Measurements from ENCODE around the gene CSNK1D.

The CSNK1D gene

DNA sequence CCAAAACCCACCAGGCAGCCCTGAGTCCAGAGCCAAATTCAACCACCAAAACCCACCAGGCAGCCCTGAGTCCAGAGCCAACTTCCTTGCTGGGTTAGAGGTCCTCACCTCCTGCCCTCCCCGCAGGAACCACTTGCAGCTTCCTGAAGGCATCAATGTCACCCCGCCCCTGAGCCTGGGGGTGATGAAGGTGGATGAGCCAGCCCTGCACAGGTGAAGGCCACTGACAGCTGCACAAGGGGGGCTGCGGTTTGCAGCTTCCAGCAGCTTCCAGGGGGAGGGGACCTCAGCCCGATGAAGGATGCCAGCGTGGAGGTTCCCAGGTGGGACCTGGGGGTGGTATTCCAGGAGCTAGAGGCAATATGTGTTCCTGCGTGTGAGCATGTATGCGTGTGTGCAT is 7.6 kb upstream of the CSNK1D start:
- Histone ChIP-seq H3K36me3 (ENCODE audit: control insufficient read depth, insufficient read depth, low read length) (no peaks in the 10 kb centered on the region), H3K4me1 (ENCODE audit: control insufficient read depth, insufficient read depth, low read length, poor library complexity, severe bottlenecking) (peaks cover 7% of the 10 kb centered on the region), H3K27ac (ENCODE audit: low read depth, low read length, severe bottlenecking) (no peak overlapping the region), H3K4me3 (ENCODE audit: extremely low read depth, insufficient read depth, low read length, poor library complexity, severe bottlenecking) (no peak overlapping the region), H3K9me3 (ENCODE audit: control insufficient read depth, low read length) (no peaks in the 10 kb centered on the region)
- WGBS, 2 experiments (ENCODE audit: insufficient coverage in 2 of 2), result 91 to 95% methylated on average over 5 to 6 of the region's 7 CpGs

DNA sequence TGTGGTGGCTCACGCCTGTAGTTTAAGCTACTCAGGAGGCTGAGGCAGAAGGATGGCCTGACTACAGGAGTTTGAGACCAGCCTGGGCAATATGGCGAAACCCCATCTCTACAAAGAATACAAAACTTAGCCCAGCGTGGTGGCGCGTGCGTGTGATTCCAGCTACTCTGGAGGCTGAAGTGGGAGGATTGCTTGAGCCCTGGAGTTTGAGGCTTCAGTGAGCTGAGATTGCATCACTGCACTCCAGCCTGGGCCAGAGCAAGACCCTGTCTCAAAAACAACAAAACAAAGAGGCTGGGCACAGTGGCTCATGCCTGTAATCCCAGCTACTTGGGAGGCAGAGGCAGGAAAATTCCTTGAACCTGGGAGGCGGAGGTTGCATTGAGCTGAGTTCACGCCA is 7.0 kb upstream of the CSNK1D start:
- WGBS, 2 experiments (ENCODE audit: insufficient coverage in 2 of 2), result 90 to 100% methylated on average over 2 to 6 of the region's 8 CpGs
- Histone ChIP-seq H3K9me3 (ENCODE audit: control insufficient read depth, low read length) (no peaks in the 10 kb centered on the region), H3K36me3 (ENCODE audit: control insufficient read depth, insufficient read depth, low read length) (no peaks in the 10 kb centered on the region), H3K4me1 (ENCODE audit: control insufficient read depth, insufficient read depth, low read length, poor library complexity, severe bottlenecking) (peaks cover 7% of the 10 kb centered on the region), H3K4me3 (ENCODE audit: extremely low read depth, insufficient read depth, low read length, poor library complexity, severe bottlenecking) (no peak overlapping the region), H3K27ac (ENCODE audit: low read depth, low read length, severe bottlenecking) (no peak overlapping the region)

DNA sequence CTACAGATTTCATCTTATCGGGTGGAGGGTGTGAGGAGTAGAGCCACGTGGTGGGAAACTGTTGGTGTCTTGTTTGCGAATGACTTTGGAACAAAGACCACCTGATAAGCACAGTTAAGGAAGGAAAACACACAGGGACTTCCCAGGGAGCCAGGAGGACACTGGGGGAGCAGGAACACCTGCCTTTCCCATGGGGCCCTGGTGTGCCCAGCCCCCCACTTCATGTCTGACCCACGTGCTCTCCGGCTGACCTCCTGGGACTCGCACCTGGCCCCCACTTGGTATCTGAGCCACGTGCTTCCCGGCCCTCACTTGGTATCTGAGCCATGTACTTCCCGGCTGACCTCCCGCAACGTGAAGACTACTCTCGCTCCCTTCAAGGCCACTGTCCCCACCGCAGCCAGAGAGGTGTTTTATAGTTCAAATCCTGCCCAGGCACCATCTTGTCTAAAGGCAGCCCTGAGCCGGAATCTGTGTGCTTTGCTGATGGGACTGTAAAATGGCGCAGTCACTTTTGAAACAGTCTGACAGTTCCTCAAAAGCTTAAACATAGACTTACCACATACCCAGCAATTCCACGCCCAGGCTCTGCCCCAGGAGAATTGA is 5.4 kb upstream of the CSNK1D start:
- Histone ChIP-seq H3K4me1 (ENCODE audit: control insufficient read depth, insufficient read depth, low read length, poor library complexity, severe bottlenecking) (peaks cover 8% of the 10 kb centered on the region), H3K9me3 (ENCODE audit: control insufficient read depth, low read length) (no peaks in the 10 kb centered on the region), H3K27ac (ENCODE audit: low read depth, low read length, severe bottlenecking) (no peak overlapping the region), H3K4me3 (ENCODE audit: extremely low read depth, insufficient read depth, low read length, poor library complexity, severe bottlenecking) (no peak overlapping the region), H3K36me3 (ENCODE audit: control insufficient read depth, insufficient read depth, low read length) (no peaks in the 10 kb centered on the region)
- 82 to 86% methylated on average over 14 to 16 of the region's 16 CpGs for WGBS, 2 experiments (ENCODE audit: insufficient coverage in 2 of 2)

GRCh38 chr17:82278308-82278707 is 4.8 kb upstream of the CSNK1D start:
- Histone ChIP-seq H3K4me3 (ENCODE audit: extremely low read depth, insufficient read depth, low read length, poor library complexity, severe bottlenecking) (no peak overlapping the region), H3K9me3 (ENCODE audit: control insufficient read depth, low read length) (no peaks in the 10 kb centered on the region), H3K36me3 (ENCODE audit: control insufficient read depth, insufficient read depth, low read length) (no peaks in the 10 kb centered on the region), H3K4me1 (ENCODE audit: control insufficient read depth, insufficient read depth, low read length, poor library complexity, severe bottlenecking) (peaks cover 11% of the 10 kb centered on the region), H3K27ac (ENCODE audit: low read depth, low read length, severe bottlenecking) (no peak overlapping the region)
- WGBS, 2 experiments (ENCODE audit: insufficient coverage in 2 of 2), result 86 to 92% methylated on average over 9 of the region's 9 CpGs

GRCh38 chr17:82277851-82278250 is 4.4 kb upstream of the CSNK1D start:
- WGBS, 2 experiments (ENCODE audit: insufficient coverage in 2 of 2), result 87 to 90% methylated on average over 12 of the region's 12 CpGs
- H3K4me1 ChIP-seq (ENCODE audit: control insufficient read depth, insufficient read depth, low read length, poor library complexity, severe bottlenecking), result peaks cover 11% of the 10 kb centered on the region
- no peaks in the 10 kb centered on the region for H3K36me3 ChIP-seq (ENCODE audit: control insufficient read depth, insufficient read depth, low read length)
- no peaks in the 10 kb centered on the region for H3K9me3 ChIP-seq (ENCODE audit: control insufficient read depth, low read length)
- H3K27ac ChIP-seq (ENCODE audit: low read depth, low read length, severe bottlenecking), result no peak overlapping the region
- H3K4me3 ChIP-seq (ENCODE audit: extremely low read depth, insufficient read depth, low read length, poor library complexity, severe bottlenecking), result no peak overlapping the region

DNA sequence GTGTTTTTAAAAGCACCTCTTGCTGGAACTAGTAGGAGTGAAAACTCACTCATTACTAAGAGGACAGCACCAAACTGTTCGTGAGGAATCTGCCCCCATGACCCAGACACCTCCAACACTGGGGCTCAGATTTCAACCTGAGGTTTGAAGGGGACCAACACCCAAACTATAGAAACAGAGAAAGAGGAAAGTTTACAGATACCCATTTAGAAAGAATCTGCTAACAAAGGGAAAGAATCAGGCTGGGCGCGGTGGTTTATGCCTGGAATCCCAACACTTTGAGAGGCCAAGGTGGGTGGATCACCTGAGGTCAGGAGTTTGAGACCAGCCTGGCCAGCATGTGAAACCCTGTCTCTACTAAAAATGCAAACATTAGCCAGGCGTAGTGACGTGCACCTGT is 3.4 kb upstream of the CSNK1D start:
- Histone ChIP-seq H3K9me3 (ENCODE audit: control insufficient read depth, low read length) (no peaks in the 10 kb centered on the region), H3K4me3 (ENCODE audit: extremely low read depth, insufficient read depth, low read length, poor library complexity, severe bottlenecking) (no peak overlapping the region), H3K36me3 (ENCODE audit: control insufficient read depth, insufficient read depth, low read length) (peaks cover 5% of the 10 kb centered on the region), H3K27ac (ENCODE audit: low read depth, low read length, severe bottlenecking) (no peak overlapping the region), H3K4me1 (ENCODE audit: control insufficient read depth, insufficient read depth, low read length, poor library complexity, severe bottlenecking) (peaks cover 6% of the 10 kb centered on the region)
- WGBS, 2 experiments (ENCODE audit: insufficient coverage in 2 of 2), result 86 to 98% methylated on average over 4 of the region's 5 CpGs

GRCh38 chr17:82275326-82275725 is 1.8 kb upstream of the CSNK1D start:
- Histone ChIP-seq H3K4me3 (ENCODE audit: extremely low read depth, insufficient read depth, low read length, poor library complexity, severe bottlenecking) (no peak overlapping the region), H3K36me3 (ENCODE audit: control insufficient read depth, insufficient read depth, low read length) (peaks cover 21% of the 10 kb centered on the region), H3K27ac (ENCODE audit: low read depth, low read length, severe bottlenecking) (no peak overlapping the region), H3K4me1 (ENCODE audit: control insufficient read depth, insufficient read depth, low read length, poor library complexity, severe bottlenecking) (peaks cover 11% of the 10 kb centered on the region), H3K9me3 (ENCODE audit: control insufficient read depth, low read length) (no peaks in the 10 kb centered on the region)
- 97% methylated on average over 13 of the region's 14 CpGs for WGBS, 2 experiments (ENCODE audit: insufficient coverage in 2 of 2)

- Histone ChIP-seq H3K4me1 (ENCODE audit: control insufficient read depth, insufficient read depth, low read length, poor library complexity, severe bottlenecking) (peaks cover 14% of the 10 kb centered on the region), H3K27ac (ENCODE audit: low read depth, low read length, severe bottlenecking) (no peak overlapping the region), H3K4me3 (ENCODE audit: extremely low read depth, insufficient read depth, low read length, poor library complexity, severe bottlenecking) (peak overlapping the region; percentile 90), H3K36me3 (ENCODE audit: control insufficient read depth, insufficient read depth, low read length) (peaks cover 30% of the 10 kb centered on the region), H3K9me3 (ENCODE audit: control insufficient read depth, low read length) (no peaks in the 10 kb centered on the region)
- 88% methylated on average over 24 to 25 of the region's 27 CpGs for WGBS, 2 experiments (ENCODE audit: insufficient coverage in 2 of 2)
Measured at GRCh38 chr17:82274134-82275020, 877 bp upstream of the CSNK1D start.

DNA sequence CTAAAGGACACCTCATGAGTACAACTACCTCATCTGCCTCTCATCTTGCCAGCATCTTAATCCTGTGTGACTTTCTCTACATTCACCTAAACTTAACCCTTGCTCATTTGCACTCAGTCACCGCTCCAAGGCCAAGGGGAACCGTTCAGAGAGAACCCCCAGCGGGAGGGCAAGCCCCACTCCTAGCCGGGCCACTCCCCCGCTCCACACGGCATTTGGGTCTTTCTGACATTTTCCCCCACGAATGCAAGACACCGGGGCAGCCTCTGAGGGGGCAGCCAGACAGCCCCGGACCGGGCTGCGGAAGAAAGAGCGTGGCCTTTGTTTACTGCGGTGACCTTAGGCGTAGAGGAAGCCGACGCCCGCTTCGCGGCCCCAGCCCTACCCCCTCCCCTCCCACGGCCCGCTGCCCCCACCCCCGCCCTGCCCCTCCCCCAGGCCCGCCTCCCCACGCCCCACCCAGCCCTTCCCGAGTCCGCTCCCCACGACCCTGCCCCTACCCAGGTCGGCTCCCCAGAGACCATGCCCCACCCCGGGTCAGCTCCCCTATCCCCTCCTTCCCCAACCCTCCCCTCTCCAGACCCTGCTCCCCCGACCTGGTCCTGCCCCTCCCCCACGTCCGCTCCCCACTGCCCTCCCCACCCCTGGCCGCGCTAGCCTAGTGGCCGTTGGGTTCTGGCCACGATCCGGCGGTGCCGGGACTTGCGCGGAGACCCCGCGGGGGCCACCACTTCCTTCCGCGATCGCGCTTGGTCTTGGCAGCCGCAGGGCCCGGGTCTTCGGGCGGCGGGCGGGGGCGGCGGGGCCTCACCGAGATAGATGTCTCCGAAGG is 789 bp downstream of the CSNK1D start:
- peaks cover 21% of the 10 kb centered on the region for H3K4me1 ChIP-seq (ENCODE audit: control insufficient read depth, insufficient read depth, low read length, poor library complexity, severe bottlenecking)
- H3K27ac ChIP-seq (ENCODE audit: low read depth, low read length, severe bottlenecking), result peak overlapping the region; percentile 100
- 0% methylated on average over 23 to 31 of the region's 57 CpGs for WGBS, 2 experiments (ENCODE audit: insufficient coverage in 2 of 2)
- peak overlapping the region; percentile 90 for H3K4me3 ChIP-seq (ENCODE audit: extremely low read depth, insufficient read depth, low read length, poor library complexity, severe bottlenecking)
- peaks cover 45% of the 10 kb centered on the region for H3K36me3 ChIP-seq (ENCODE audit: control insufficient read depth, insufficient read depth, low read length)
- no peaks in the 10 kb centered on the region for H3K9me3 ChIP-seq (ENCODE audit: control insufficient read depth, low read length)

- Histone ChIP-seq H3K9me3 (ENCODE audit: control insufficient read depth, low read length) (no peaks in the 10 kb centered on the region), H3K27ac (ENCODE audit: low read depth, low read length, severe bottlenecking) (no peak overlapping the region), H3K4me1 (ENCODE audit: control insufficient read depth, insufficient read depth, low read length, poor library complexity, severe bottlenecking) (peaks cover 29% of the 10 kb centered on the region), H3K36me3 (ENCODE audit: control insufficient read depth, insufficient read depth, low read length) (peaks cover 57% of the 10 kb centered on the region), H3K4me3 (ENCODE audit: extremely low read depth, insufficient read depth, low read length, poor library complexity, severe bottlenecking) (no peak overlapping the region)
- WGBS, 2 experiments (ENCODE audit: insufficient coverage in 2 of 2), result 100% methylated on average over 5 to 6 of the region's 6 CpGs
Measured at GRCh38 chr17:82271401-82271800, 2.1 kb downstream of the CSNK1D start.

All from mesodermal cell (in vitro differentiated cells).